Muscle of back (tissue), 11 donors: ENCODE data around the gene ZNF576. TPM values are rescaled to one million over a fixed set of nuclear protein-coding genes. Genes with fewer than 3 reads are reported as not detected.
A peak's percentile ranks its signal among the peaks of the same experiment; 100 is the strongest.
"Not testable (repeated sequence)": the region's sequence is repeated elsewhere in the genome, so short reads cannot be mapped to it uniquely, and the experiment has no call there.

Source experiments
- DNase-seq, 3 donors: peaks; one replicate each; pipeline versions ENCODE4 v3.0.0 to v3.0.0-alpha.2; 2013
- polyA plus RNA-seq, 10 donors: library from polyadenylated mRNA; unstranded; fragments of 120-200 nt; gene quantifications; one replicate each; pipeline ENCODE4 v1.2.1, GENCODE V29; 2013; ENCODE audit not compliant: insufficient read length in 10 of 10

The ZNF576 gene
- polyA plus RNA-seq, 10 donors, result 7.2 to 11.8 (median 9.3) TPM

- no peak for DNase-seq
Observed at GRCh38 chr19:43574424-43575155, 21.8 kb upstream of the ZNF576 start.

GRCh38 chr19:43575156-43575950 is 21.0 kb upstream of the ZNF576 start, which contains the start of the genes PINLYP and XRCC1:
TSS of gene PINLYP (plus strand) at chr19:43575801. CDS start at chr19:43577192, 1,391 bp downstream.
TSS of gene XRCC1 (minus strand) at chr19:43575527. CDS start at chr19:43575458, 69 bp downstream.
- peak; percentile 99 to 100 (median 99) for DNase-seq

DNA sequence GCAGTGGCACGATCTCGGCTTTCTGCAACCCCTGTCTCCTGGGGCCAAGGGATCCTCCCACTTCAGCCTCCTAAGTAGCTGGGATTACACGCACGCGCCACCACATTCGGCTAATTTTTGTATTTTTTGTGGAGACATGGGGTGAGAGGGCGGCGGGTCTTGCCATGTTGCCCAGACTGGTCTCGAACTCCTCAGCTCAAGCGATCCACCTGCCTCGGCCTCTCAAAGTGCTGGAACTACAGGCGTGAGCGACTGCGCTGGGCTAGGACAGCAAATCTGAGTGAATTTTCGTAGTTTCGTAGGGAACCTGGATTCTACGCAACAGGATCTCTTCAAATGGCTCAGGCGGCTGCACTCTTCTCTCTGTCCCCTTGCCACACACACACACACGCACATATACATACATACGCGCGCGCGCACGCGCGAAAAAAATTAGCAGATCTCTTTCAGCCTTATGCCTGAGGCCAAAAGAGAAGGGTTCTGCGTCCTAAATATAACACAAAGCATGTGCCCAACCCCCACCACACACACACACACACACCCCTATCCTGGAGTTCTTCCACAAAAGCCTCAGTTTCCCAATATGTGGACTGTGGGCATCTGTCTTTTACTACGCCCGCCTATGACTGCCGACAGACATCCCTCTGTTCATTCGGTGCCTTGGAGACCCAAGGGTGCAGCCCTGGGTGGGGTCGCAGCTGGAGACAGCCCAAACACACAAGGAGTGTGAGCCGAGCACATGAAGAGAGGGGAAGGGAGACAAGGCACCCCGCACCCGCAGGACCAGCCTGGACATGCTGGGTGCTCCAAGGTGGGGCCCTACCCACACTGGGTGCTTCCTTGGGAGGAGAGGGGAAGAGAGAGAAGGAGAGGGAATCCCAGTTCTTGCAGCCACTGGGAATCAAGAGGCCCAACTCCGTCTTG is 20.2 kb upstream of the ZNF576 start:
- peak in 1 of 3 donors; percentile 14 for DNase-seq

DNA sequence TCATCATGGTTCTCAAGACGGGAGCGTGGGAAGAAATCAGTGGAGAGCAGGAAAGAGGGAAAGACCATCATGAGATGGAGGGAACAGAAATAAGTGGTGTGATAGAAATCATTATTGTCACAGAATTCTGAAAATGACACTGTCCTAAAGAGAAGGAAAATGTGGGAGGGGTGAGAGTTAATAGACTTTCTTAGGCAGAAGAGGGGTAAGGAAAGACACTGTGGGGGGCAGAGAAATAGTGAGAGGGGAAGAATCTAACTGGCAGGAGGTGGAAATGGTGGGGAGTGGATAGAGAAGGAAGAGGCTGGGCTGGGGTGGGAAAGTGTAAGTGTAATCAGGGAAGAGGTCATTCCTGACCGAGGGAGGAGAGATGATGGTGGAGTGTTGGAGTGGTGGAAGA is 17.6 kb upstream of the ZNF576 start:
- no peak for DNase-seq

DNA sequence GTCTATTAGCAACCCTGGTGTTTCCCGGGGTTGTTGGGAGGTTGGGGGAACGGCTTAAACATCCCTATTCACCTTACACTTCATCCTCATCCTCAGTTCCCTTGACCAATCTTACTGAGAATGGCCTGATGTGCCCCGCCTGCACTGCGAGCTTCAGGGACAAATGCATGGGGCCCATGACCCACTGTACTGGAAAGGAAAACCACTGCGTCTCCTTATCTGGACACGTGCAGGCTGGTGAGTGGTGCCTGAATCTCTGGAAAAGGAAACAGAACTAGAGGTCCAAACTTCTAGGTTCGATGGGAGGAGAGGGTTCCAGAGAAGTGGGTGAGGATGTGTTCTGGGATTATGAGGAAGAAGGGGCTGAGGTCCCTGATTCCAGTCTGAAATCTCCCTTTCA is 14.9 kb upstream of the ZNF576 start:
- DNase-seq, result no peak

GRCh38 chr19:43582495-43582894 is 13.9 kb upstream of the ZNF576 start:
- no peak for DNase-seq

- no peak for DNase-seq
Observed at GRCh38 chr19:43584484-43584883, 11.9 kb upstream of the ZNF576 start.

DNA sequence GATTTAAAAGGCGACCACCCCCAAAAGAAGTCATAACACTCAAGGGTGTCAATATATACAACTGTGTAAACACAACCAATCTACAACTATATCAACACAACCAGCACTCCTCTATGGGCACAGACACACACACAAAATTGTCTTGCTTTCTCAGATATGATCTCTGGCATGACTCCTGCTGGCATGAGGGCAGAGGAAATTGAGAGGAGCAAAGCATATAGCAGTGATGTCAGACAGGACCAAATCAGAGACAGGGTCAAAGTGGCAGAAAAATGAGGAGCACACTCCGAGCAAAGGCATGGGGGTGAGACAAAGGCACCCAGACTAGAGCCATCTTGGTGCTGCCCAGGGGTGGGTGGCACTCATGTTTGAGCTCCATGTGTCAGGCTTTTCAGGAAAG is 10.0 kb upstream of the ZNF576 start:
- DNase-seq, result no peak

- DNase-seq, result not testable (repeated sequence)
Observed at GRCh38 chr19:43587029-43587428, 9.4 kb upstream of the ZNF576 start.

GRCh38 chr19:43589277-43589676 is 7.1 kb upstream of the ZNF576 start:
- no peak for DNase-seq

DNA sequence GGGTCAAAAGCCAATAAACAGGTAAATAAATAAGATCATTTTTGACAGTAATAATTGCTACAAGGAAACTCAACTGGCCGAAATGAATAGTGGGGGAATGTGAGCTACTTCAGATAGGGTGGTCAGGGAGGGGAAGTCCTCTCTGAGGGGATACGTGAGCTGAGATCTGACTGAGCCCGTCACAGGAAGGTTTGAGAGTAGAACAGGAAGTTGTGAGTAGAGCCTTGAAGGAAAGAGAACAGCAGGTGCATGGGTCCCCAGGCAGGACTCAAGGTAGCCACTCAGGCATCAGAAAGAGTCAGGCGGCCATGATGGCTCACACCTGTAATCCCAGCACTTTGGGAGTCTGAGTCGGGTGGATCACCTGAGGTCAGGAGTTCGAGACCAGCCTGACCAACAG is 6.7 kb upstream of the ZNF576 start:
- no peak for DNase-seq

- no peak for DNase-seq
Observed at GRCh38 chr19:43591904-43592772, 4.3 kb upstream of the ZNF576 start.

GRCh38 chr19:43592800-43593350 is 3.5 kb upstream of the ZNF576 start:
- DNase-seq, result no peak

DNA sequence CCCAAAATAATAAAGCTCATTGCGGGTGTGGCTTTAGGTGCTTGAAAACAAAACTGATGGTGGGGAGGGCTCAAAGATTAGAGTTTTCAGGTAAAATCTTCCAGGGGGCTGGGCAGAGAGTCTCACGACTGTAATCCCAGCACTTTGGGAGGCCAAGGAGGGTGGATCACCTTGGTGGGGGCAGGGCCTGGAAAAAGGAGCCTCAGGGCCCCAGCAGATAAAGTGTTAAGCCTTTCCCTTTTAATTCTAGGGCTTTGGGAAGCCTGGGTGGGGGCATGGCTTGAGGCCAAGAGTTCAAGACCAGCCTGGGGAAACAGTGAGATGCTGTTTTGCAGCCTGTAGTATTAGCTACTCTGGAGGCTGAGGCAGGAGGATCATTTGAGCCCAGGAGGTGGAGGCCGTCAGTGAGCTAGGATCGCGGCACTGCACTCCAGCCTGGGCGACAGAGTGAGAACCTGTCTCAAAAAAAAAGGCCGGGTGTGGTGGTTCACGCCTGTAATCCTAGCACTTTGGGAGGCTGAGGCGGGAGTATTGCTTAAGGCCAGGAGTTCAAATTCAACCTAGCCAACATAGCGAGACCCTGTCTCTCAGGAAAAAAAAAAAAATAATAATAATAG is 2.2 kb upstream of the ZNF576 start:
- DNase-seq, result no peak

GRCh38 chr19:43594710-43595604 is 1.4 kb upstream of the ZNF576 start:
- peak in 2 of 3 donors; percentile 61 to 80 for DNase-seq

DNA sequence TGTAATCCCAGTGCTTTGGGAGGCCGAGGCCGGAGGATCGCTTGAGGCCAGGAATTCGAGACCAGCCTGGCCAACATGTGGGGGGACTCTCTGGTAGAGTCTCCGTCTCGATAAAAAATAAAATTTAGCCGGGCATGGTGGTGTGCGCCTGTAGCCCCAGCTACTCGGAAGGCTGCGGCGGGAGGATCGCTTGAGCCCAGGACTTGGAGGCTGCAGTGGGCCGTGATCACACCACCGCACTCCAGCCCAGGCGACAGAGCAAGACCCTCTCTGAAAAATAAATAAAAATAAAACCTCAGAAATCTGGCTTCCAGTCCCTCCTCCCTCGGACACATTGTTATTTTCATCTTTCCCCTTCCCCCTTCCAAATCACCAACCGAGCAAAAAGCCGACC is 793 bp upstream of the ZNF576 start:
- no peak for DNase-seq

DNA sequence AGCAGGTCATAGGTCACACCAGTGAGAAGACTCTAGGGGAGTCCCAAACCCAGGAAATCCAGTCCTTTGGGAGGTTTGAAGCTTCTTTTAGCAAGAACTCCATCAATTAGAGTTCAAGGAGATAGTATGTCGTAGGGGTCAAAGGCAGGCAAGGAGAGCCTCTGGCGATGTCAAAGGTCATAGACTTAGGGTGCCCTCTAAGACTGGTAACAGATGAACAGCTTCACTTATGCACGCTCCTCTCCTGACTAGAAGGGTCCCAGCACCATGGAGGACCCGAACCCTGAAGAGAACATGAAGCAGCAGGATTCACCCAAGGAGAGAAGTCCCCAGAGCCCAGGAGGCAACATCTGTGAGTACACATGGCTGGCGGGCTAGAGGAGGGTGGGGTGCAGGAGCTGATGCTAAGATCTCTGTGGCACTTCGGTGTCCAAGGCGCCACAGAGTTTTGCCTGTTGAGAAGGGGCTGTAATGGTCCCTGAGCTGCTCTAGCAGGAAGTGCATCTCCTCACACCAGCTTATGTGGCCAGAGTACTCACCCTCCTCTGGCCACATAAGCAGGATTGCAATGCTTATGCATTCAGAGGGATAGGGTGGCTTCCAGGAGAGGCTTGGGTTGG is 557 bp downstream of the ZNF576 start:
- no peak for DNase-seq

GRCh38 chr19:43597876-43598275 is 1.5 kb downstream of the ZNF576 start:
- DNase-seq, result no peak
